GM23338 (cell line): ENCODE data around the gene DAAM1.

Experiments used
- EZH2 ChIP-seq: fragments of 200-600 bp; sonication (generic); IDR thresholded peaks from one replicate; pipeline ENCODE4 v1.8.0; 2017; ENCODE audit warnings: antibody characterized with exemption, mild to moderate bottlenecking, low read depth; ENCODE audit not compliant: unreplicated experiment
- EZH2phosphoT487 ChIP-seq: fragments of 200-600 bp; sonication (generic); IDR thresholded peaks from one replicate; pipeline ENCODE4 v1.8.1; 2018; ENCODE audit warnings: antibody characterized with exemption; ENCODE audit not compliant: unreplicated experiment
- POLR2AphosphoS5 ChIP-seq: IDR thresholded peaks from 2 replicates; pipeline ENCODE4 v1.6.1; 2016; ENCODE audit warnings: antibody characterized with exemption, low read depth
- REST ChIP-seq: IDR thresholded peaks from one replicate; pipeline ENCODE4 v1.6.1; 2018; ENCODE audit warnings: antibody characterized with exemption; ENCODE audit not compliant: unreplicated experiment

DNA sequence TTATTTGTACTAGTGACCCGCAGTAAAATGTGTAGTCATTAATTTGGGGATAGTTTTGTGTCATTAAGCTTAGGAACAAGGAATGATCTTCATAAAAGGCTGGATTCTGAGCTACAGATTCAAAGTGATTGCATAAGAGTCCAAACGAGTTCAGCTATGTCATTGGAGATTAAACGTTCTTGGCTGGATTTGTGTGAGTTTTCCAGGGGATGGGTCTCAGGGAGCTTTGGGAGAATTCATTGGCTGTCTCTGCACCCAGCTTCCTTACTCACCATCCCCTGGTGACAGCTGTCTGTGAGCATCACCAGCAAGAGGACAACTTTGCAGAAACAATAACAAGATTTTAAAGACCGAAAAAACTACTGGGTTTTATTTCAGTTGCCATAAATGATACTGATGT is 130.4 kb downstream of the DAAM1 start:
- TF ChIP-seq EZH2phosphoT487: no peak
- no peak for TF ChIP-seq REST
- no peak for TF ChIP-seq EZH2
- TF ChIP-seq POLR2AphosphoS5: no peak
